K562 (cell line): ENCODE data around the gene CEND1. TPM values are rescaled to one million over a fixed set of nuclear protein-coding genes. Genes with fewer than 3 reads are reported as not detected.

Experiments used
- ARID4B ChIP-seq: sonication (generic); formaldehyde crosslinking; IDR thresholded peaks from 2 replicates; pipeline ENCODE4 v1.8.0; 2022; ENCODE audit warnings: mild to moderate bottlenecking, missing genetic modification reagents
- CUX1 ChIP-seq: fragments of 200-800 bp; sonication (Bioruptor generic); IDR thresholded peaks from 2 replicates; pipeline ENCODE4 v1.6.1; 2016; ENCODE audit warnings: missing genetic modification characterization, missing compliant biosample characterization
- FUS ChIP-seq: fragments of 200-400 bp; formaldehyde crosslinking; optimal IDR thresholded peaks from 2 replicates; pipeline ENCODE3; 2017; ENCODE audit warnings: low read depth, low read length
- HOMEZ ChIP-seq: fragments of 250-450 bp; sonication (Bioruptor Pico); IDR thresholded peaks from 2 replicates; pipeline ENCODE4 v1.4.0; 2020; ENCODE audit warnings: mild to moderate bottlenecking, moderate library complexity
- MBD2 ChIP-seq: sonication (generic); IDR thresholded peaks from 2 replicates; pipeline ENCODE4 v1.6.1; 2016; ENCODE audit warnings: low read depth, borderline replicate concordance
- NR2C2 ChIP-seq, 2 experiments: fragments of 200-800 bp in 1 of 2; sonication (Bioruptor generic) in 1 of 2; sonication (generic) in 1 of 2; formaldehyde crosslinking in 1 of 2; IDR thresholded peaks; 2 replicates each; pipeline versions ENCODE4 v1.6.1 to v1.8.0; 2016 to 2022; ENCODE audit warnings: mild to moderate bottlenecking in 1 of 2, missing compliant biosample characterization in 1 of 2, missing genetic modification characterization in 1 of 2, missing genetic modification reagents in 1 of 2
- TSC22D4 ChIP-seq: fragments of 450-650 bp; IDR thresholded peaks from 2 replicates; pipeline ENCODE4 v1.6.1; 2016; ENCODE audit warnings: missing genetic modification characterization, missing biosample characterization, control low read depth
- XRCC3 ChIP-seq: fragments of 450-650 bp; IDR thresholded peaks from 2 replicates; pipeline ENCODE4 v1.6.1; 2017; ENCODE audit warnings: mild to moderate bottlenecking, moderate library complexity
- ZNF282 ChIP-seq: sonication (generic); formaldehyde crosslinking; IDR thresholded peaks from 2 replicates; pipeline ENCODE4 v1.8.1; 2023; ENCODE audit warnings: missing genetic modification reagents
- ZNF324 ChIP-seq: fragments of 250-450 bp; sonication (Bioruptor Pico); IDR thresholded peaks from 2 replicates; pipeline ENCODE4 v1.4.0; 2020; ENCODE audit warnings: mild to moderate bottlenecking
- ZNF639 ChIP-seq, 2 experiments: fragments of 200-800 bp in 1 of 2; sonication (Bioruptor generic) in 1 of 2; sonication (generic) in 1 of 2; formaldehyde crosslinking in 1 of 2; IDR thresholded peaks in 1 of 2; conservative IDR thresholded peaks in 1 of 2; 2 replicates each; pipeline versions ENCODE4 v1.5.0 to v1.6.1; 2016 to 2020; ENCODE audit warnings: missing compliant biosample characterization in 1 of 2, missing genetic modification characterization in 1 of 2, missing genetic modification reagents in 1 of 2
- ZNF76 ChIP-seq: fragments of 250-450 bp; sonication (Bioruptor Pico); IDR thresholded peaks from 2 replicates; pipeline ENCODE4 v1.4.0; 2020; ENCODE audit warnings: mild to moderate bottlenecking, moderate library complexity, borderline replicate concordance
- polyA plus RNA-seq, 8 experiments: library from polyadenylated mRNA; depleted of rRNA in 4 of 8; stranded (reverse) in 5 of 8; unstranded in 3 of 8; fragments of >200 nt; fragmentation: Nextera tagmentation in 2 of 8; fragmentation: Illumina TruSeq in 1 of 8; extraction: Ambion mirVana in 2 of 8; extraction: Trizol in 1 of 8; gene quantifications; 2 replicates each; pipeline versions ENCODE4 v1.2.1 to v1.2.3, GENCODE V29; 2011 to 2014; ENCODE audit warnings: inconsistent platforms in 1 of 8, missing spikeins in 1 of 8
- total RNA-seq, 7 experiments: library from RNA; depleted of rRNA in 6 of 7; stranded (reverse); fragments of >200 nt in 6 of 7; fragmentation: Illumina TruSeq in 2 of 7; extraction: Trizol in 2 of 7; gene quantifications; 2 replicates each; pipeline versions ENCODE4 v1.2.1 to v1.2.3, GENCODE V29; 2011 to 2021; ENCODE audit warnings: low replicate concordance in 1 of 7

Gene CEND1
- total and polyA plus RNA-seq, 9 of the 15 experiments (the other 6 are each of a cell fraction or from before 2014, with no cell fraction given) = 0.13 to 0.18 (median 0.16) TPM; not detected in 6

- TF ChIP-seq ZNF639 (CRISPR knock-in tag; conservative IDR thresholded peaks at IDR 0.05 in 1 of 2, IDR thresholded peaks at IDR 0.05 in 1 of 2) (peak in 1 of 2 experiments; percentile 36; a peak in 1 of 4 replicates), XRCC3 (no peak), FUS (no peak), HOMEZ (CRISPR knock-in tag) (no peak), ZNF76 (CRISPR knock-in tag) (no peak), ARID4B (peak; percentile 25; the same call in 1 of the 2 replicates), TSC22D4 (no peak), MBD2 (0 out of 2 replicates have a peak, but pooled peaks have one; percentile 5), CUX1 (CRISPR knock-in tag) (no peak), ZNF324 (no peak), ZNF282 (CRISPR knock-in tag) (no peak), NR2C2 (CRISPR knock-in tag; IDR thresholded peaks at IDR 0.05) (no peak), NR2C2 (tag; IDR thresholded peaks at IDR 0.05) (0 out of 2 replicates have a peak, but pooled peaks have one; percentile 31)
Observed at GRCh38 chr11:832529-833113, 42.7 kb upstream of the CEND1 start, which contains the start of gene CD151 (continued).
